DOHH2 (cell line): ENCODE measurements around the gene CATSPERZ.

Experiments
- EZH2phosphoT487 ChIP-seq: fragments of 200-600 bp; sonication (generic); IDR thresholded peaks from 2 replicates; pipeline ENCODE4 v1.6.1; 2017; ENCODE audit warnings: borderline replicate concordance, mild to moderate bottlenecking, antibody characterized with exemption, low read length, moderate library complexity, mixed read lengths
- TF ChIP-seq, protein P1 (sequence below): fragments of 200-600 bp; sonication (generic); IDR thresholded peaks from one replicate; pipeline ENCODE4 v1.5.1; 2014; ENCODE audit warnings: antibody characterized with exemption, mild to moderate bottlenecking, low read depth, low read length; ENCODE audit not compliant: poor library complexity, severe bottlenecking

DNA sequence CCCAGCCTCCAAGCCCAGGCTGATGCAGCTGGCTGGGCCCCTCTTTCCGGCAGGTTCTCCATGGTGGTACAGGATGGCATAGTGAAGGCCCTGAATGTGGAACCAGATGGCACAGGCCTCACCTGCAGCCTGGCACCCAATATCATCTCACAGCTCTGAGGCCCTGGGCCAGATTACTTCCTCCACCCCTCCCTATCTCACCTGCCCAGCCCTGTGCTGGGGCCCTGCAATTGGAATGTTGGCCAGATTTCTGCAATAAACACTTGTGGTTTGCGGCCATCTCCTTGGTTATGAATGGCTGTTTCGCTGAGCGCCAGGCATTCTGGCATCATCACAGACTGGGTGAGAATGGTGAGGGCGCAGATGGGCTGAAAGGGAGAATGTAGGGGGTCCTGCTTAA is 21.4 kb downstream of the CATSPERZ start:
- TF ChIP-seq, protein P1, sequence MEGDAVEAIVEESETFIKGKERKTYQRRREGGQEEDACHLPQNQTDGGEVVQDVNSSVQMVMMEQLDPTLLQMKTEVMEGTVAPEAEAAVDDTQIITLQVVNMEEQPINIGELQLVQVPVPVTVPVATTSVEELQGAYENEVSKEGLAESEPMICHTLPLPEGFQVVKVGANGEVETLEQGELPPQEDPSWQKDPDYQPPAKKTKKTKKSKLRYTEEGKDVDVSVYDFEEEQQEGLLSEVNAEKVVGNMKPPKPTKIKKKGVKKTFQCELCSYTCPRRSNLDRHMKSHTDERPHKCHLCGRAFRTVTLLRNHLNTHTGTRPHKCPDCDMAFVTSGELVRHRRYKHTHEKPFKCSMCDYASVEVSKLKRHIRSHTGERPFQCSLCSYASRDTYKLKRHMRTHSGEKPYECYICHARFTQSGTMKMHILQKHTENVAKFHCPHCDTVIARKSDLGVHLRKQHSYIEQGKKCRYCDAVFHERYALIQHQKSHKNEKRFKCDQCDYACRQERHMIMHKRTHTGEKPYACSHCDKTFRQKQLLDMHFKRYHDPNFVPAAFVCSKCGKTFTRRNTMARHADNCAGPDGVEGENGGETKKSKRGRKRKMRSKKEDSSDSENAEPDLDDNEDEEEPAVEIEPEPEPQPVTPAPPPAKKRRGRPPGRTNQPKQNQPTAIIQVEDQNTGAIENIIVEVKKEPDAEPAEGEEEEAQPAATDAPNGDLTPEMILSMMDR, result no peak
- no peak for TF ChIP-seq EZH2phosphoT487
